Caco-2 (cell line): Measurements from ENCODE around the gene SUPT3H. TPM values are rescaled to one million over a fixed set of nuclear protein-coding genes. Genes with fewer than 3 reads are reported as not detected.

Experiments used
- BruUV-seq: library from RNA; stranded (reverse); fragments of 400-500 nt; replicated peaks from 2 replicates; lab custom pipeline; 2021; lab: Mats Ljungman, UMichigan
- CTCF ChIA-PET: fragments of 300-600 bp; sonication (Branson Sonifier 250); formaldehyde crosslinking; loops from one replicate; lab custom pipeline; 2022; ENCODE audit warnings: antibody characterized with exemption; lab: Charles Lee
- POLR2A ChIA-PET: fragments of 300-600 bp; sonication (Branson Sonifier 250); formaldehyde crosslinking; loops from one replicate; lab custom pipeline; 2022; ENCODE audit warnings: antibody characterized with exemption; lab: Charles Lee
- DNase-seq, 2 experiments: peaks; one replicate each; pipeline versions ENCODE4 v3.0.0 to v3.0.0-alpha.2; 2020 to 2022
- H3K27me3 ChIP-seq: replicated peaks from 2 replicates; pipeline ENCODE4 v1.6.0; 2011; ENCODE audit warnings: low read length; ENCODE audit not compliant: control insufficient read depth, insufficient read depth
- H3K36me3 ChIP-seq: 2 replicates; pipeline ENCODE4 v1.5.1; 2011; ENCODE audit warnings: low read length; ENCODE audit not compliant: control insufficient read depth, insufficient read depth
- H3K4me1 ChIP-seq: fragments of 250-450 bp; sonication (Bioruptor Pico); 2 replicates; pipeline ENCODE4 v1.5.1; 2020; ENCODE audit warnings: mild to moderate bottlenecking
- H3K4me3 ChIP-seq: 2 replicates; pipeline ENCODE4 v1.5.1; 2011; ENCODE audit warnings: low read depth, mild to moderate bottlenecking, control low read depth, low read length
- H3K9me3 ChIP-seq: fragments of 250-450 bp; sonication (Bioruptor Pico); 2 replicates; pipeline ENCODE4 v1.5.1; 2020; ENCODE audit warnings: mild to moderate bottlenecking, moderate library complexity
- H3K27ac Mint-ChIP-seq: one replicate; pipeline ENCODE4 v1.8.0; 2022; ENCODE audit warnings: mixed read lengths; ENCODE audit not compliant: unreplicated experiment
- H3K27me3 Mint-ChIP-seq: one replicate; pipeline ENCODE4 v1.8.0; 2022; ENCODE audit warnings: mixed read lengths; ENCODE audit not compliant: insufficient read depth, unreplicated experiment
- H3K36me3 Mint-ChIP-seq: one replicate; pipeline ENCODE4 v1.8.0; 2022; ENCODE audit warnings: mild to moderate bottlenecking, mixed read lengths; ENCODE audit not compliant: insufficient read depth, unreplicated experiment
- H3K4me1 Mint-ChIP-seq: one replicate; pipeline ENCODE4 v1.8.0; 2022; ENCODE audit warnings: low read depth, mixed read lengths; ENCODE audit not compliant: unreplicated experiment
- H3K4me3 Mint-ChIP-seq: one replicate; pipeline ENCODE4 v1.8.0; 2022; ENCODE audit warnings: mild to moderate bottlenecking, moderate library complexity, mixed read lengths; ENCODE audit not compliant: unreplicated experiment
- H3K9me3 Mint-ChIP-seq: one replicate; pipeline ENCODE4 v1.8.0; 2022; ENCODE audit warnings: mixed read lengths; ENCODE audit not compliant: unreplicated experiment
- intact Hi-C: fragments of 100-400 bp; cut with micrococcal nuclease; formaldehyde crosslinking; loops from one replicate; pipeline ENCODE4 v1.10.0; 2022; ENCODE audit not compliant: unreplicated experiment
- total RNA-seq: library from RNA; stranded (reverse); gene quantifications from 2 replicates; pipeline ENCODE4 v1.2.3, GENCODE V29; 2022
- TF ChIP-seq, protein P1 (sequence below), 2 experiments: fragments of 200-600 bp in 1 of 2; IDR thresholded peaks; 1 replicate in 1 of 2; 2 replicates in 1 of 2; pipeline versions ENCODE4 v1.5.1 to v1.8.0; 2011 to 2022; ENCODE audit warnings: antibody characterized with exemption in 1 of 2, control low read depth in 1 of 2, inconsistent platforms in 1 of 2, low read depth in 1 of 2, low read length in 1 of 2, mild to moderate bottlenecking in 1 of 2, moderate library complexity in 1 of 2; ENCODE audit not compliant: insufficient read depth in 1 of 2, severe bottlenecking in 1 of 2, unreplicated experiment in 1 of 2

Gene SUPT3H
- total RNA-seq, 1 experiment from 2014 or later: 13.2 TPM

DNA sequence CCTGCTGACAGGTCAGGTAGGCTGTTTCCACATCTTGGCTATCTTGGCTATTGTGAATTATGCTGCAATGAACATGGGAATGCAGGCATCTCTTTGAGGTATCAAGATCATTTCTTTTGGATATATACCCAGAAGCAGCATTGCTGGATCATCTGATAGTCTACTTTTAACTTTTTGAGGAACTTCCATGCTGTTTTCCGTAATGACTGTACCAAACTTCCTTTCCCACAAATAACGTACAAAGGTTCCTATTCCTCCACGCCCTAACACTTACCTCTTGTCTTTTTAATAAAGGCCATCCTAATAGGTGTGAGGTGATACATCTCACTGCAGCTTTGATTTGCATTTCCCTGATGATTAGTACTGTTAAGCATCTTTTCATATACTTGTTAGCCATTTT lies 388.3 kb downstream of the SUPT3H start:
- no peaks in the 10 kb centered on the region for H3K27me3 ChIP-seq
- intact Hi-C loops: no loop called here
- no peaks in the 10 kb centered on the region for H3K9me3 ChIP-seq
- Mint-ChIP-seq H3K36me3 (no peaks in the 10 kb centered on the region), H3K9me3 (no peaks in the 10 kb centered on the region), H3K27ac (no peak overlapping the region), H3K27me3 (no peaks in the 10 kb centered on the region), H3K4me1 (no peaks in the 10 kb centered on the region), H3K4me3 (no peak overlapping the region)
- H3K4me1 ChIP-seq: no peaks in the 10 kb centered on the region; the same call in 1 of the 2 replicates
- DNase-seq: no peak
- H3K4me3 ChIP-seq: no peak overlapping the region
- ChIA-PET POLR2A (no interaction called here), CTCF (no interaction called here)
- TF ChIP-seq, protein P1, sequence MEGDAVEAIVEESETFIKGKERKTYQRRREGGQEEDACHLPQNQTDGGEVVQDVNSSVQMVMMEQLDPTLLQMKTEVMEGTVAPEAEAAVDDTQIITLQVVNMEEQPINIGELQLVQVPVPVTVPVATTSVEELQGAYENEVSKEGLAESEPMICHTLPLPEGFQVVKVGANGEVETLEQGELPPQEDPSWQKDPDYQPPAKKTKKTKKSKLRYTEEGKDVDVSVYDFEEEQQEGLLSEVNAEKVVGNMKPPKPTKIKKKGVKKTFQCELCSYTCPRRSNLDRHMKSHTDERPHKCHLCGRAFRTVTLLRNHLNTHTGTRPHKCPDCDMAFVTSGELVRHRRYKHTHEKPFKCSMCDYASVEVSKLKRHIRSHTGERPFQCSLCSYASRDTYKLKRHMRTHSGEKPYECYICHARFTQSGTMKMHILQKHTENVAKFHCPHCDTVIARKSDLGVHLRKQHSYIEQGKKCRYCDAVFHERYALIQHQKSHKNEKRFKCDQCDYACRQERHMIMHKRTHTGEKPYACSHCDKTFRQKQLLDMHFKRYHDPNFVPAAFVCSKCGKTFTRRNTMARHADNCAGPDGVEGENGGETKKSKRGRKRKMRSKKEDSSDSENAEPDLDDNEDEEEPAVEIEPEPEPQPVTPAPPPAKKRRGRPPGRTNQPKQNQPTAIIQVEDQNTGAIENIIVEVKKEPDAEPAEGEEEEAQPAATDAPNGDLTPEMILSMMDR (IDR thresholded peaks at IDR 0.05; ENCODE audit: insufficient read depth in 1 of 2, low read depth in 1 of 2, low read length in 1 of 2, severe bottlenecking in 1 of 2, unreplicated experiment in 1 of 2): no peak
- BruUV-seq: no TSS peak
- no peaks in the 10 kb centered on the region for H3K36me3 ChIP-seq

DNA sequence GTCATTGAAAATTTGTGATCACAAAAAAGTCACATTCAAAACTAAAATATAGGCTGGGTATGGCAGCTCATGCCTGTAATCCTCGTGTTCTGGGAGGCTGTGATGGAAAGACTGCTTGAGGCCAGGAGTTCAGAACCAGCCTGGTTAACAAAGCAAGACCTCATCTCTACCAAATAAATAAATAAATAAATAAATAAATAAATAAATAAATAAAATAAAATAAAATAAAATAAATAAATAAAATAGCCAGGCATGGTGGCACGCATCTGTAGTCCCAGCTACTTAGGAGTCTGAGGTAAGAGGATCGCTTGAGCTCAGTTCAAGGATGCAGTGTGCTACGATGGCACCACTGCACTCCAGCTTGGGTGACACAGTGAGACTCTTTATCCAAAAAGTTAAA lies 392.7 kb downstream of the SUPT3H start:
- no TSS peak for BruUV-seq
- Histone ChIP-seq H3K4me1 (no peaks in the 10 kb centered on the region; the same call in 1 of the 2 replicates), H3K36me3 (no peaks in the 10 kb centered on the region), H3K4me3 (no peak overlapping the region), H3K9me3 (no peaks in the 10 kb centered on the region), H3K27me3 (no peaks in the 10 kb centered on the region)
- no peak overlapping the region for H3K4me3 Mint-ChIP-seq
- H3K4me1 Mint-ChIP-seq: no peaks in the 10 kb centered on the region
- ChIA-PET POLR2A (no interaction called here), CTCF (no interaction called here)
- intact Hi-C loops: no loop called here
- no peak for DNase-seq
- H3K36me3 Mint-ChIP-seq: no peaks in the 10 kb centered on the region
- TF ChIP-seq, protein P1 (IDR thresholded peaks at IDR 0.05; ENCODE audit: insufficient read depth in 1 of 2, low read depth in 1 of 2, low read length in 1 of 2, severe bottlenecking in 1 of 2, unreplicated experiment in 1 of 2): no peak
- no peaks in the 10 kb centered on the region for H3K27me3 Mint-ChIP-seq
- no peak overlapping the region for H3K27ac Mint-ChIP-seq
- no peaks in the 10 kb centered on the region for H3K9me3 Mint-ChIP-seq

DNA sequence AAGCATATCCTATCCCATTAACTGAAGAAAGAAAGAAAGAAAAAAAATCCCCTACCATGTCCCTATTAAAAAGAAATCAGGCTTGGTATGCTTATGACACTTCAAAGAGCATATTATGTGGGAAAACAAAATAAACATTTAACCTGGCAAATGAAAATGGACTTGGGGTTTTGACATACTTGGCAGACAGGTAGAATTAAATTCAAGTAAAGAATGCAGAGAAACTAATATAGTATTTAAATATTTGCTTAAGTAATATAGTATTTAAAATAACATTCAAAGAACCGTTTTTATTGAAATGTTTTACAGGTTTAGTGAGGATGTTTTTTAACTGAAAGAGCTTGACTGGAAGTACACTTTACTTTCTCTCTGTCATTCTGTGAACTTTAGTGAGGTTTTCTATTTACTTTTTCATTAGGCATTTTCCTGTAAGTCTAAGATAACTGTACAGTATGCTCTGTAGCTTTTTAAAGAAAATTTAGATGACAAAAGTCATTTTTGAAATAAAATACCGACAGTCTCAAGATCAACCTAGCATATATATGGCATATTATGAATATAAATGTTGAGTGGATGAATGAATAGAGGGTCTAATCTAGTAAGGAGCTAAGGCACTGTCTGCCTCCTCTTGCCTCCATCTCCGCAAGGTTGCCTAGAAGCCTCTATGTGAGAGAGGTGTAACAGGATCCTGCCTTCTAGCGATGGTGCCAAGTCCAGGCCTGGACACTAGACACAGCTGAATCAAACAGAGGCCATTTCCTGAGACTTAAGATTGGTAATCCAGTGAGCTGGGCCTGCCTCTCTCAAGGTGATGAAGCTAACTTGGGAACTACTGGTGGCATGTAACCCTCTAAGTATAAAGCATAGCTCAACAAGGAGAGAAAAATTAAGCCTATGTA lies 394.0 kb downstream of the SUPT3H start:
- ChIA-PET CTCF (no interaction called here), POLR2A (no interaction called here)
- Mint-ChIP-seq H3K9me3 (no peaks in the 10 kb centered on the region), H3K27me3 (no peaks in the 10 kb centered on the region), H3K36me3 (no peaks in the 10 kb centered on the region), H3K27ac (no peak overlapping the region), H3K4me1 (no peaks in the 10 kb centered on the region), H3K4me3 (no peak overlapping the region)
- no peaks in the 10 kb centered on the region for H3K9me3 ChIP-seq
- H3K4me1 ChIP-seq: no peaks in the 10 kb centered on the region; the same call in 1 of the 2 replicates
- intact Hi-C loops: no loop called here
- no peak for DNase-seq
- TF ChIP-seq, protein P1 (IDR thresholded peaks at IDR 0.05; ENCODE audit: insufficient read depth in 1 of 2, low read depth in 1 of 2, low read length in 1 of 2, severe bottlenecking in 1 of 2, unreplicated experiment in 1 of 2): no peak
- BruUV-seq: no TSS peak
- no peaks in the 10 kb centered on the region for H3K27me3 ChIP-seq
- no peak overlapping the region for H3K4me3 ChIP-seq
- H3K36me3 ChIP-seq: no peaks in the 10 kb centered on the region
